ENCODE measurements around the gene RAN.
A peak's percentile ranks its signal among the peaks of the same experiment; 100 is the strongest.
"Not testable (repeated sequence)": the region's sequence is repeated elsewhere in the genome, so short reads cannot be mapped to it uniquely, and the experiment has no call there.

Gene RAN

DNA sequence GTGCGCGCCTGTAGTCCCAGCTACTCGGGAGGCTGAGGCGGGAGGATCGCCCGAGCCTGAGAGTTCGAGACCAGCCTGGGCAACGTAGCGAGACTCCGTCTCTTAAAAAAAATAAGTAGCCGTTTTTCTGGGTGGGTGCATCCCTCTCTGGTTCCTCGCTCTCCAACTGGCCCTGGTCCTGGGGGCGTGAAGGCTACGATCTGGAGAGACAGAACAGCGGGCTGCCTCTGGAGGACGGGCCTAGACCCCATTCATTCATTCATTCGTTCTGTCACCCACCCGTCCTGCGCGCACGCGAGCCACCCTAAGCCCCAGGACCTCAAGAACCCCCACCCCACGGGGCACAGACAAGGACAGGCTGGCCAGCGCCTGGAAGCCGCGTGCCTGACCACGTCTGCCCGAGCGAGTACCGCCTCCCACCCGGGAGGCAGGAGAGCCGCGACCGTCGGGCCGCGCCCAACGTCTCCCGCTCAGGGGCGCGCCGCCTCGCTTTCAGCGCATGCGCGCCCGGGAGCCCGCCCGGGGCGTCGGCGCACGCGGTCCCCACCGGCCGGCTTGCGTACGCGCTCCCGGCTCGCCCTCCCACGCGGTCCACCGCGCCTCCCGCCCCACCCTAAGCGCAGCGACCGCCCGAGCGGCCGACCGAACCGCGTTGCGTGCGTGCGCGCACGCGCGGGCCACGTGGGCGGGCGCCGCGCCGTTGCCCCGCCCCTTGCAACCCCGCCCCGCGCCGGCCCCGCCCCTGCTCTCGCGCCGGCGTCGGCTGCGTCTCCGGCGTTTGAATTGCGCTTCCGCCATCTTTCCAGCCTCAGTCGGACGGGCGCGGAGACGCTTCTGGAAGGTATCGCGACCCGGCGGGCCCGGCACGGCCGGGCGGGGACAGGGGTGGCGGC lies at the start of gene RAN:
RAN (plus strand) TSS at position 781 of the 893 bp plus-strand sequence. CDS start 528 bp downstream, outside the sequence.
- DNase-seq (ENCODE audit: low read depth in 2 of 2) = peak; percentile 83 to 93

DNA sequence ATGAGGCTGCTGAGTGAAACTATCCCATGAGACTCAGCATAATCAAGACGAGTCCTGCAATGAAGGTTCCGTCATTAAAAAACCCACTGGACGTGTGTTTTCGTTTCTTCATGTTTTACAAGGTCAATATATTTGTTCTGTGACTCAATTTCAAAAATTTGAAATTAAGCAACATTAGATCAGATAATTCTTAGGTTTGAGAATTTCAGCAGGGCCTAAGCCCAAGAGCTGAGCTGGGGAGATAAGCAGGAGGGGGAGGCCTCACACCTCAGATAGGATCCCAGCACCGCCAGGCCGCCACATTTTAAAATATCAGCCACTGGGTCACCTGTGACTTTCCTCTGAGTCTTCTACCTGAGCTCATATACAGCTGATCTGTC lies 46.1 kb upstream of the RAN start:
- DNase-seq (ENCODE audit: low read depth in 2 of 2) = no peak

DNA sequence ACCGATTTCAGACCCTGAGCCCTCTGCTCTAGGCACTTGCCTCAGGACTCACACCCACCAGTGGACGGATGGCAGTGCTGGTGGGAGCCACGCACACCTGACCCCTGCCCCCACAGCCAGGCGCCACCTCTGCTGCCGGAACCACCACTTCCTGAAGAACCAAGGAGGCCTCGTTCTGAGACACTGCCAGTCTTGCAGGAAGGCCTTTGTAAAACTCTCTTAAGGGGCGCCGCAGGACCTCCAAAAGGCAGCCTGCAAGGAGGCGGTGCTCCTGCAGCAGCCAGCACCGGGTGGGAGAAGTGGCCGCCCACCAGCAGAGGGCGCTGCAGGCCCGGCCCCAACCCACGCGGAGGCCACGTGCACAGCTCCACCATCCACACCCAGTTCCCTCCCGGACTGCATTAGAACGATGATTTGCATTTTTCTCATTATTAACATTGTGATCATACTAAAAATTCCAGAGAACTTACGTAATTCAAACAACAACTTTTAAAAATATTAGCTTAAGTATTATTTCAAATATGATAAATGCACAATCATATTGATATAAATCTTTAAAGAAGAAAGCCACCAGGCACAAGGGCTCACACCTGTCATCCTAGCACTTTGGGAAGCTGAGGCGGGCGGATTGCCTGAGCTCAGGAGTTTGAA lies 45.6 kb upstream of the RAN start:
- peak; percentile 54 to 61 for DNase-seq (ENCODE audit: low read depth in 2 of 2)

DNA sequence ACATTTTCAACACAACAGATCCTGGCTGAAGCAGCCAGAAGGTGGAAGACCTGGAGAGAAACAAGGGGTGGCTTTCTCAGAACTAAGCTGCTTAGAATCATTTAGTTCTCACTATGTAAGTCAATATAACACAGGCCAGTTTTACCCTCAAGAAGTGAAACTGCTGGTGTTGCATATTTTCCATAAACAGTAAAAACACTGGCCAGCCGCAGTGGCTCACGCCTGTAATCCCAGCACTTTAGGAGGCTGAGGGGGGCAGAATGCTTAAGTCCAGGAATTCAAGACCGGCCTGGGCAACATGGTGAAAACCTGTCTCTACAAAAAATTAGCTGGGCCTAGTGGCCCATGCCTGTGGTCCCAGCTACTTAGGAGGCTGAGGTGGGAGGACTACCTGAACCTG lies 44.4 kb upstream of the RAN start:
- DNase-seq (ENCODE audit: low read depth in 2 of 2) = no peak

DNA sequence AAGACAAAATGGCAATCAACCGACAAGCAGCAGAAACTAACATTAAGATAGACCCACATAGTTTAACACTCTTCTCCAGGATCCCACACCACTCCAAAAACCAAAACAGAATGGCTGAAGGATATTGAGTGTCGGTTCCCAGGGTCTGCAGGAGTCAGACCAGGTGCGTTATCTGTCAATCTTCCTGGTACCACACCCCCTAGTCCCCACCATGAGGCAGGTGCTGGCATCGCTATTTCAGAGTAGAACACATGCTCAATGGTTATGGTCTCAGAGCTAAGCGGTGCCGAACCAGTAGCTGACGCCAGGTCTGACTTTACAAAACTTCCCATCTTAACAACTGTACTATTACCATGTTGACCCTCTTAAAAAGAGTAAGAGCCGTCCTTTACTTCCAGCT lies 43.0 kb upstream of the RAN start:
- no peak for DNase-seq (ENCODE audit: low read depth in 2 of 2)

DNA sequence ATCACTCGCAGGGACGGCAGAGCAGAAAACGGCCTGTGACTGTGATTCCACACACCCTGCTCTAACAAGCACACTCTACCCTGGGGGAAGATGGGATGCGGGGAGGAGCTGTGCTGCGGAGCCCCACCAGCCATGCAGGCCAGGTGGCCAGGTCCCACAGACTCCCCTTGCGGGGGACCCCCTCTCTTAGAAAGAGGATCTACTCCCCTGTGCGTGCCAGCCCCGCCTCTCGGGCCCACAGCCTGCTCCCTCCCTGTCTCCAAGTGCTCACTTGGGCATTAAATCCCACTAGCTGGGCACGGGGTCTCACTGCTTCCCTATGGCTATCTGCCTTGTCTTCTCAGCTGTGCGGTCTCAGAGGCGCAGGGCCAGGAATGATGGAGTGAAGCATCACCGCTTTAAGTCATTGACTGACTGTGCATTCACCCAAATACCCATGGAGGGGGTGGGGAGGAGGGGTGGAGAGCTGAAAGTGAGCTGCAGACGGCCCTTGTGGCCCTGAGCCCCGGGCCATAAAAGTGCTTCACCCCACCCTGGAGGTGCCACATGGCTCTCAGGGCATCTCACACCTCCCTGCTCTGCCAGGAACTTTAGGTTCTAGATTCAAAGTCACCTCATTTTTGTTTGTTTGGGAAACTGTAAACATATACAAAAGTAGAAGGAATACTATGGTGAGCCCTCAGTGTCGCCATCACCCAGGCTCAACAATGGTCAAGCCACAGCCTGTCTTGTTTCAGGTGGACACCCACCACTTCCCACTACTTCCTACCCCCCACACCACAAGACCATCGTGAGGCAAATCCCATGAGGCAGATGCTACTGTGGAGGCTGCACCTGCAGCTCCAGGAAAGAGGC lies 42.2 kb upstream of the RAN start:
- DNase-seq (ENCODE audit: low read depth in 2 of 2) = no peak

DNA sequence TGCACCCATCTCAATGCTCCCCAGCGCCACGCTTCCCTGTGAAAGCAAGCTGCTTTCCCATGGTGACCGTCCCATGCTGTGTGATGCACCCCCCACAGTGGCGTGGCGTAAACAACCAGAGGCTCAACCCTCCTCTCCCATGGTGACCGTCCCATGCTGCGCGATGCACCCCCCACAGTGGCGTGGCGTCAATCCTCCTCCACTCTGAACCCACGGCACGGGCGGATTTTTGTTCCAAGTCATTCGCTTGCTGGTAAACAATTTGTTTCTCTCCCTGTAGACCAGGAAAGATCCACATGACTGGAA lies 41.7 kb upstream of the RAN start:
- no peak for DNase-seq (ENCODE audit: low read depth in 2 of 2)

DNA sequence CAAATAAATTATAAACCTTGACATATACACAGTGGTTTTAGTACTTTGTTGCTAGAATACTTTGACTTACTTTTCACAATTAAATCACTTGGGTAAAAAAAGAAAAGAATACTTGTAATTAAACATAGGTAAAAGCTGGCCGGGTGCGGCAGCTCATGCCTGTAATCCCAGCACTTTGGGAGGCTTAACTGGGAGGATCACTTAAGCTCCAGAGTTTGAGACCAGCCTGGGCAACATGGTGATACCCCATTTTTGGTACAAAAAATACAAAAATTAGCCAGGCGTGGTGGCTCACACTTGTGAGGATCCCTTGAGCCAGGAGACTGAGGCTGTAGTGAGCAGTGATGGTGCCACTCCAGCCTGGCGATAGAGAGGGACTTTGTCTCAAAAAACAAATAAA lies 40.6 kb upstream of the RAN start:
- no peak for DNase-seq (ENCODE audit: low read depth in 2 of 2)

DNA sequence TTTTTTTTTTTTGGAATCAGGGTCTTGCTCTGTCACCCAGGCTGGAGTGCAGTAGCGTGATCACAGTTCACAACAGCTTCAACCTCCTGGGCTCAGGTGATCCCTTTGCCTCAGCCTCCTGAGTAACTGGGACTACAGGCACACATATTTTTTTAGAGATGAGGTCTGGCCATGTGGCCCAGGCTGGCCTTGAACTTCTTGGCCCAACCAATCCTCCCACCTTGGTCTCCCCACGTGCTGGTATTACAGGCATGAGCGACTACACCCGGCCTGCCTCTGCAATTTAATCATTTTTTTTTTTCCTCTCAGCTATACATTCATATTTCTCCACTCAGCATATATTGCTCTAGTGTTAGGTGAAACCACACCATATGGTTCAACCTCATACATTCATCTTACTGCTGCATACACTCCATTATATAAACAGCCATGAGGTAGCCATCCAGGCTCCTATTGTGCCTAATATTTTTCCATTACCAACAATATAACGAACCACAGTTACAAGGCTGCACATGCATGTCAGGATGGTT lies 39.9 kb upstream of the RAN start:
- DNase-seq (ENCODE audit: low read depth in 2 of 2) = no peak

DNA sequence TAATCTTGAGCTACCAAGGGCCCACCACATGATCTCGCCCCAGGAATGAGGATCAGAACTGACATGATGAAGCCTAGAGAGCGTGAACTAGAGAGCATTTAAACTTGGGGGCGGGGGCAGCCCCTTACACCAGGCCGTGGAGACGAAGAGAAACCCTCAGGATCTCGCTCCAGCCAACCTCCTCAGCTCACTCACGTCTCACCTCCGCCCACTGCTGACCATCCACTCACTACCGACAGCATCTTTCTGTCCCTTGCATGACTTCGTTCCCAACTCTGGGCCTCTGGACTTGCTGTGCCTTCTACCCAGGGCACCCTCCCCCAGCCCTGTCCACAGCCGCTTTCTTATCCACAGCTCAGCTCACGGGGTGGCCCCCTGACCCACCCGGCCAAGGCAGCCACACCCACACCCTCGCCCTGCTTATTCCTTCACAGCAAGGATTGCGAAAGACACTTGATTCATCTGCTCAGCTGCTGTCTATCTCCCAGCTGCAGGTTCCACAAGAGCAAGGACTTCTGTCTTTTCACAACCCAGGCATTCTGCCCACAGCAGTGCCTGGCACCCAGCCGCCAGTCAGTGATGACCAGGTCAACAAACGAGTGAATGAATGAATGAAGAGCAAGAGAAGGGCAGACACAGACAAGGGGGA lies 39.2 kb upstream of the RAN start:
- no peak for DNase-seq (ENCODE audit: low read depth in 2 of 2)

DNA sequence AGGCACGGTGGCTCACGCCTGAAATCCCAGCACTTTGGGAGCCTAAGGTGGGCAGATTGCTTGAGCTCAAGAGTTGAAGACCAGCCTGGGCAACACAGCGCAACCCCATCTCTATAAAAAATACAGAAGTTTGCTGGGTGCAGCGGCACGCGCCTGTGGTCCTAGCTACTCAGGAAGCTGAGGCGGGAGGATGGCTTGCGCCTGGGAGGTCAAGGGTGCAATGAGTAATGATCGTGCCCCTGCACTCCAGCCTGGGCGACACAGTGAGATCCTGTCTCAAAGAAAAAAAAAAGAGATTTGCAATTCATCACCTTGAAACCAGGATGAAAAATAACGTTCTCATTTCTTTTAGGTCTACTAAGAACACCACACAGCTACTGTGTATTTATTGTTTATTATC lies 36.9 kb upstream of the RAN start:
- DNase-seq (ENCODE audit: low read depth in 2 of 2) = no peak

DNA sequence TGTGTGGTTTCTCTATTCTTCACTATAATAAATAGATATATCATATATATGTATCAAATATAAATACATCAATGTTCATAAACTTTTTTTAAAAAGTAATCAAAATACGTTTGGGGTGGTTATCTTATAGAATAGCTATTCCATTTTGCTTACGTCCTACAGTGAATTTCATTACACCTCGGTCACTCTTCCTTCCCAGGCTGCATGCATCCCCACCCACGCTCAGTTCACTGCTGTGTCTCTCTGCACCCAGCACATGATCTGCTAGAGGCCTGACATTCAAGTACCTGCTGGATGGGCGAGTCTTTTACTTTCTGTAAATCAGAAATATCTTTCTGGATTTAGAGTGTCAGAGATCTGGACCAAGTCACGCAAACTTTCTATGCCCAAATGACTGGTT lies 36.4 kb upstream of the RAN start:
- no peak for DNase-seq (ENCODE audit: low read depth in 2 of 2)

DNA sequence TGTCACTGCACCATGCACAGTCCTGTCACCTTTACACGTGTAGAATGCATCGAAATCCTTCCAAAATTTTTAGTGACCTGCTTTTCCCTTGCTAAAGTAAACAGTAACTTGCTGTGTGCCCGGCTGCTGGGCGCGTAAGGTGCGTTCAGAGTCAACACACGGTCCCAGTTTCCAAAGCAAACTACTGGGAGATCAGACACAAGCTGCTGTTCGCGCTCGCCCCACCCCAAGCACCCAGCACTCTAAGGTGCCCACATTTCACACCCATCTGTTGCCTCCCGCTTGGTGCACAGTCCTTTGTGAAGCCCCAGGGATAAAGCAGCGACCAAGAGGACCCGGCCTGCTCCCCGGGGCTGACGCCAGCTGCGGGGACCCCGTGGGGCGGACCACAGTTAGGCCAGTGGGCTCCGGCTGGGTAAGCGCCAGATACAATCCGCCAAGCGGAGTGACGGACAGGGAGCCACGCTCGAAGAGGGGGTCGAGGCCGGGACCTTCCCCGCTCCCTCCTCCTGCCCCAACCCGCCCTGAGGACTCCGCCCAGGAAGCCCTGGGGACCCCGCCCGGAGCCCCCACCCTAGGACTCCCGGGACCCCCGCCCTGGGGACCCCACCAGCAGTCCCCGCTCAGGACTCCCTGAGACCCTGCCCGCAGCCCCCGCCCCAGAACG lies 33.4 kb upstream of the RAN start:
- no peak for DNase-seq (ENCODE audit: low read depth in 2 of 2)

DNA sequence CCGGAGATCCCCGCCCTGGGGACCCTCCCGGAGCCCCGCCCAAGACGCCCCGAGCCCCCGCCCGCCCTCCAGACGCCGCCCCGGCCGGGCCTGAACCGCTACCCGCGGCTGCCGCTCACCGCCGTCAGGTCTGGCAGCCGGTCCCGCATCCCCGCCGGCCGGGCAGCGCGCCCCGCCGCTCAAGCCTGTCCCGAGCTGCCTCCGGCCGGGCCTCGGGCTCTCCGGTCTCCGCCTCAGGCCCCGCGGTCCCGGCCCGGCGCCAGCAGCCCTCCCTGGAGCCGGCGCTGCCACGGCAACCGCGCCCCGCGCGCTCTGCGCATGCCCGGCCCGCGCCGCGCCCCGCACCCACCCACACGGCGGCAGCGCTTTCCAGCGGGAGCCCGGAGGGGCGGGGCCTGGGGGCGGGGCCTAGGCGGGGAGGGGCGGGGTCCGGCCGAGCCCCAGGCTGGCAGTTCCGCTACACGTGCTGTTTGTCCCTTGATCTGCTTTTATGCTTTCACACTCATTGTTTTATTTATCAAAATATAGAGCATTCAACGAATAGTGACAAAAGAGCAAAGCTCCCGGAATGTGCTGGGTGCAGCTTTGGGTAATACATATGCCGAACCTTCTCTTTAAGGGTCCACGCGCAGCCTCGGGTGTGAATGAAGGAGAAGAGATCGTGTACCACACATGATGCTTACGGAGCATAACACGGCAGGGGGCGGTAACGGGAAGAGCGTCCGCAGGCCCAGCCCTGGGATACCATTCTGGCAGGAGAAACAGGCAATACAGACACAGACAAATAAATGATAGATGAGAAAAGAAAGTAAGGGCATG lies 32.7 kb upstream of the RAN start, which contains the start of gene STX2:
STX2 (minus strand) TSS at position 300 of the 819 bp plus-strand sequence; CDS start at position 149, 151 bp downstream.
- DNase-seq (ENCODE audit: low read depth in 2 of 2) = peak; percentile 75 to 80

DNA sequence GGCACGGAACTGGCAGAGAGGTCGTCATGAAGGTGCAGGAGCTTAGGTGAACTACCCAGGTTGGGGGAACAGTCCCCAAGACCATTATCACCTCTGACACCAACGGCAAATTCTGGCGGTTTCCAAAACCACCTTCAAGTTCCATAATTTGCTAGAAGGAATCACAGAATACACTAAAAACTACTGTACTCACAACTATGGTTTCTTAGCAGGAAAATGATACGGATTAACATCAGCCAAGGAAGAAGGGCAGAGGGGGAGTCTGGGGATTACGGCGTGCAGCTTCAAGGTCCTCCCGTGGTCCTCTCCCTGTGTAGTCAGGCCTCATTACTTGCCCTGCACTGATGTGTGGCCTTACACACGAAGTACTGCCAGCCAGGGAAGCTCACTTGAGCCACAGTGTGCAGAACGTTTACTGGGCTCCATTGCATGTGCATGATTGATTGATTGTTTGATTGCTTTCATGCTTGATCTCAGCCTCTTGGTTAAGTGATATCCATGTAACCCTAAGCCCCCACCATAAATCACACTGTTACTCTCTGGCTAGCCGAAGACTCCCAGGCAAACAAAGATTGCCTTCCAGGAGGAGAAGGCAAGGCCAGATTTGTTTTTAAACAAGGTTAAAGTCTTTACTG lies 32.0 kb upstream of the RAN start:
- no peak for DNase-seq (ENCODE audit: low read depth in 2 of 2)

DNA sequence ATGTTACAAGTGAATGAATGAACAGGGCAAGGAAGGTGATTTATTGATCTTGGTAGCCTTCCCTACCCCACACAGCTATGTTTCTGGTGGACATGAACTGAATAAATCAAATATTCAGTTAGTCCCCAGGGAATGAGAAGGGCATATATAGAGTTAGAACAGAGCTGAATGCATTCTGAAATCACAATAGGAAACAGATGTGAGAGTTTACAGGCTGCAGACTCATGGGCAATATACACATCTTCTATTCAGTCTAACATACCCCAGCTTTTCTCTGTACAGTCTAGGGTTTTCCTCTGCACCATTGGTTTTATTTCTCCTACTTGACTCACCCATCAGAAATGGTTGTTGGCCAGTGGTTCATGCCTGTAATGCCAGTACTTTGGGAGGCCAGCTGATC lies 25.5 kb upstream of the RAN start:
- no peak for DNase-seq (ENCODE audit: low read depth in 2 of 2)

DNA sequence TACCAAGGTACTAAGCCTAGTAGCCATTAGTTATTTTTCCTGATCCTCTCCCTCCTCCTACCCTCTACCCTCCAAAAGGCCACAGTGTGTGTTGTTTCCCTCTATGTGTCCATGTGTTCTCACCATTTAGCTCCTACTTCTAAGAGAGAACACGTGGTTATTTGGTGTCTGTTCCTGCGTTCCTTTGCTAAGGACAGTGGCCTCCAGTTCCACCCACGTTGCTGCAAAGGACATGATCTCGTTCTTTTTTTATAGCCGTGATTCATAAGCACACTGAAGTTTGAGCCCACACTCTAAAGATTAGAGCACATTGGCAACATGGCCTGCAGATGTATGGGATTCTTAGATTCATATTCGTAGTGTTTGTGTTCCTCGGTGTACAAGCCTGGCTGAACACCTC lies 24.8 kb upstream of the RAN start:
- no peak for DNase-seq (ENCODE audit: low read depth in 2 of 2)

DNA sequence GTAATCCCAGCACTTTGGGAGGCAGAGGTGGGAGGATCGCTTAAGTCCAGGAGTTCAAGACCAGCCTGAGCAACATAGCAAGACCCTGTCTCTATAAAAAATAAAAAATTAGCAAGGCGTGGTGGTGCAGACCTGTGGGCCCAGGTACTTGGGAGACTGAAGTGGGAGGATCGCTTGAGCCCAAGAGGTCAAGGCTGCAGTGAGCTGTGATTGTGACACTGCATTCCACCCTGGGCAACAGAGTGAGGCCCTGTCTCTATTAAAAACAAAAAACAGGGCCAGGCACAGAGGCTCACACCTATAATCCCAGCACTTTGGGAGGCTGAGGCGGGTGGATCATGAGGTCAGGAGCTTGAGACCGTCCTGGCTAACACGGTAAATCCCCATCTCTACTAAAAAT lies 23.8 kb upstream of the RAN start:
- DNase-seq (ENCODE audit: low read depth in 2 of 2) = not testable (repeated sequence)

DNA sequence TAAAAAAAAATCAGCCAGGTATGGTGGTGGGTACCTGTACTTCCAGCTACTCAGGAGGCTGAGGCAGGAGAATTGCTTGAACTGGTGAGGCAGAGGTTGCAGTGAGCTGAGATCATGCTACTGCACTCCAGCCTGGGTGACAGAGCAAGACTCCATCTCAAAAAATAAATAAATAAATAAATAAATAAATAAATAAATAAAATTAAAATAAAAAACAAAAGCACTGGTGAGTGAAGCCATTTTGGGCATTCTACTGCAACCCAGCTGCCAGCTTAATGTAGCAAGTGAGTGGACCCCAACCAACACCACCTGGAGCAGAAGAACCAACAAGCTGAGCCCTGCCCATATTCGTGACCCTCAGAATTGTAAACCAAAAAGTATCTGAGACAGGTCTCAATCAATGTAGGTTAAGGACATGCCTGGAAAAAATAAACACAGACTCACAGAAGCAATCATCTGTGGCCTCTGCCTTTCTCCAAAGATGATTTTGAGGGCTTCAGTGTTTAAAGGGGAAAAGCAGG lies 23.0 kb upstream of the RAN start:
- DNase-seq (ENCODE audit: low read depth in 2 of 2) = not testable (repeated sequence)

Measured in stimulated activated CD8-positive, alpha-beta memory T cell treated with anti-CD3 and anti-CD28 coated beads, Interleukin-15, amount 100 ng/mL, for 4 hours (primary cell).